HG02759 (cell line): ENCODE data around the gene CNTNAP2.

Experiments used
- ATAC-seq: cut with Tn5 transposase; IDR thresholded peaks from one replicate; pipeline ENCODE4 v1.9.1; 2021; ENCODE audit warnings: mild to moderate bottlenecking, moderate library complexity; ENCODE audit not compliant: unreplicated experiment

CNTNAP2 gene

DNA sequence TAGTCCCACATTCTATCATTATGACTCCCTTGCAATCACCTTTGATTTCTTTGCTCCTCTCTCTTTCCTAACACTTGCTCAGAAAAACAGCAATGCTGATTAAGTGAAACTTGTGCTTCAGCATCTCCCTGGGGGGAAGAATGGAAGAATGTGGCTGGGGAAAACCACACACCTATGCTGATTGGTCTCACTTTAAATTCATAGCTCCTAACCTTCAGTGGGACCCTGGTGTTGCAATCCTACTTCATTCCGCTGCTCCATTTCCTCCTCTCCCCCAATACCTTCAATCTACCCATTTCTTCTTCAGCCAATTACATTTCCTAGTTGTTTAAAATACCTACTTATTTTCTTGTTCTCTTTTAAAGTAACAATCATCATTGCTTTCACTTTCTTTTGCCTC, 1307.3 kb downstream of the CNTNAP2 start:
- ATAC-seq, result no peak

DNA sequence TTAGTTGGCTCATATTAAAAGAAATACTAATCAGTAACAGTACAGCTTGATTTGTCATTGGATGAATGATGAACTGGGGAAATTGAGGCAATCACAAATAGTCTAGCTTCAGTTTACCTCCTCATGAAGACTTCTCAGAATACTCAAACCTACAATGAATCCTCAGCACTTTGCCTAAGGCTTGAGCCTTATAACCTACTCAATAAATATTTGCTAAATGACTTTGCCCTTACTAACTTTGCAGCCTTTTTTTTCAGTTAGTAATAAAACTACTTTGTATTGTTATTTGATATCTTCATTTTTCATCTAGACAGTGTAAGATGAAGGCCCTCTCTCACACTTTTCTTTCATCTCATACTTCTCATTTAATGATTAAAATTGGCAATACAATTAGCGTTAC, 1311.5 kb downstream of the CNTNAP2 start:
- no peak for ATAC-seq

DNA sequence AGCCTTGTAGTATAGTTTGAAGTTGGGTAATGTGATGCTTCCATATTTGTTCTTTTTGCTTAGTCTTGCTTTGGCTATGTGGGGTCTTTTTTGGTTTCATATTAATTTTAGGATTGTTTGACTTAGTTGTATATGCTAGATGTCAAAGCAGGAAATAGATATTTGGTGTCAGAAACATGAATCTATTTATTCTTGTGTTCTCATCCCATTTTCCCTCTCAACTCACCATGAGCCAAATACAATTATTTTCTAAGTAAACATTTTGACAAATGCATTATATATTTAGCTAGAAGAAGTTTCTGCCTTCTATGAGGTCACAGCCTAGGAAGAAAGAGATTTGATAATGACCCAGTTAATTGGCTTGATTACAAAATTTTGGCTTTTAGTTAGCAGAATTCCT, 1313.4 kb downstream of the CNTNAP2 start:
- no peak for ATAC-seq

DNA sequence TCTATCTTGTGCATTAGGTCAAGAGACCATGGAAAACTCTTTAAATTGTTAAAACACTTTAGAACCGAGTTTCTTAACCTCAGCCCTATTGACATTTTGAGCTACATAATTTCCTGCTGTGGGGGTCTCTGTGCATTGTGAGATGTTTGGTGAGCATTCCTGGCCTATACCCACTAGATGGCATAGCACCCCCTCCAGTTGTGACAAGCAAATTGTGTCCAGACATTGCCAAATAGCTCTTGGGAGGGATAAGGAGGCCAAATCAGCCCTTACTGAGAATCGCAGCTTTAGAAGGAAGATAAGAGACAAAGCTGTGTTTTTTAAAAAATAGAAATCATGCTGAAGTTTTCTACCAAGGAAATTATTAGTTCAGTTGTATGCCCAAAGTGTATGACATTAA, 1315.5 kb downstream of the CNTNAP2 start:
- no peak for ATAC-seq

DNA sequence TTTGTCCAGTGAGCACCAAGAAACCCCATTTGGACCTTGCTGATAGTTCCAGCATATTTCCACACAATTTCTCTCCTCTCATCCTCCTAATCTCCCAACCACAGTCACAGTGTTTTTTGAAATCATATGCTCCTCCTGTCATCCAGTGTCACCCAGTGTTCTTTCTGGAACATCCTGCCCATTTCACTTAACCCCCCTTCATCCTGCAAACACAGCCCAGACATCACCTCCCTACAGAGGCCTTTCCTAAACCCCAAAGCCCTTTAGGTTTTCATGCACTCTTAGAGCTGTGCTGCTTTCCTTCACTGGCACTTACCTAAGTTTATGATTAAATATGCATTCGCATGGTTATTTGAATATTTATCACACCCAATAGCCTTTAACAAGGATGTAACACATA, 1316.0 kb downstream of the CNTNAP2 start:
- ATAC-seq, result no peak

DNA sequence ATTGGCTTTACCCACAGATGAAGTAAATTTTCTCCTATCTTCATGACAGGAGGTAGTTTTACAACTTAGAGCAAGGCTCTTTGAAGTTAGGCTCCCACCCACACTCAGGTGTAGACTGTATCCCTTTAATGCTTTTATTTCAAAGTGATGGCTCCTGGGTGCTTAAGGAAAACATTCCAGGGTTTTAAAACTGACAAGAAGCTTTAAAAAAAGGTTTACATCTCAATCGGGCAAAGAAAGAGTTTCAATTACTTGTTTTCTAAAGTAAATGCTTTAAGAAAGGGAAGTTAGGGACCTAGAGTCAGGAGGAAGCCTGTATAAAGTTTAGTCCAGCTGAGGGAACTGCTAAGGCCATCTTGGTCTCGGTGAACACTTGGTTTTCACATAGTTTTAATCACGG, 1320.1 kb downstream of the CNTNAP2 start:
- ATAC-seq, result no peak

DNA sequence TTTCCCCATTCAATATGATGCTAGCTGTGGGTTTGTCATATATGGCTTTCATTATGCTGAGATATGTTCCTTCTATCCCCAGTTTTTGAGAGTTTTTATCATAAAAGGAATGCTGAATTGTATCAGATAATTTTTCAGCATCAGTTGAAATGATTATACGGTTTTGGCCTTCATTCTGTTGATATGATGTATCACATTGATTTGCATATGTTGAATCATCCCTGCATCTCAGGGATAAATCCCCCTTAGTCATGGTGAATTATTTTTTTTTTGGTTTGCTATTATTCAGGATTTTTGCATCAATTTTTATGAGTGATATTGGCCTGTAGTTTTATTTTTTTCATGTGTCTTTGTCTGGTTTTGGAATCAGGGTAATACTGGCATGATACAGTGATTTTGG, 1321.6 kb downstream of the CNTNAP2 start:
- no peak for ATAC-seq

DNA sequence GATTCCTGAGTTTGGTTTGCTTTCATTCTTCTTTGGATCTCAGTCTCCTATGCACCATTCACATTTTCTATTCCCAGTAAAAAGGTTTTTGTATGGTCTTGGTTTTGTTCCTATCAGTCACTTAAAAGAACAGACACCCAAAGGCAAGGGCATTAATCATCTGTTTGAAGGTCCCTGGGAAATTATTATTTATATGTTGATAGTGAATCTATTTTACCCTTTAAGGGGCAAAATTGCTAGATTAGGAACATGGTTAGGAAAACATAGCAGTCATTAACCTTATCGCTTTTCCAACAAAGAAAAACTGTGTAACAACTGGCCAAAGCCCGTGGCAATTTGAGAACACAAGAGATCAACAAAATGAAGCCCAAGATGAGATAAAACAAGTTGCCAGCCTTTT, 1327.3 kb downstream of the CNTNAP2 start:
- ATAC-seq, result no peak

DNA sequence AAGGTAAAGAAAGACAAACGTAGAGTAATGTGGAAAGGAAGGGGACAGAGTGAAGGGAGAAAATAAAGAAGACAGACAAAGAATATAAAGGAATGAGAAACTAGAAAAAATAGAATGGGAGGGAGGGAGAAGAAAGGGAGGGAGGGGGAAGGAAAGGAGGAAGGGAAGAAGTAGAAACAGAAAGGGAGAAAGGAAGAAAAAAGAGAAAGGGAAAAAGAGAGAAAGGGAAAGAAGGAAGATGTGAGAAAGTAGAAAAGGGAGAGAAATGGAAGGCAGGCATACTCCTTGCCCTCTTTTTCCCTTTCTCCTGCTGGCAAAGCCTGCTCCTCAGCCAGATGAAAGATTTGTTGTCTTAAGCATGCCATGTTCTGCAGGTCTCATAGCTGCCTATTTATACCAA, 1336.2 kb downstream of the CNTNAP2 start:
- ATAC-seq, result no peak

DNA sequence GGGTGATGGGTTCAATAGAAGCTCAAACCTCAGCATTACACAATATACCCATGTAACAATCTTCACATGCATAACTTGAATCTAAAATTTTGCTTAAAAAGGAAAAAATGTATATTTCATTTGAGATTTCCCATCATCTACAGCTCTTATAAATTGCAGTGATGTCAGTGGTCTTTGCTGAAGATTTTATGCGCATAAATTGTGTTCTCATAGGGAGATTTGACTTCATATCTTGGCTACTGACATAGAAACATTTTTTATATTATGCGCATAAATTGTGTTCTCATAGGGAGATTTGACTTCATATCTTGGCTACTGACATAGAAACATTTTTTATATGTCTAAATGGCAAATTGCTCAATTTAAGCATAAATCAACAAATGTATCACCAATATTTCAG, 1348.6 kb downstream of the CNTNAP2 start:
- ATAC-seq, result no peak

DNA sequence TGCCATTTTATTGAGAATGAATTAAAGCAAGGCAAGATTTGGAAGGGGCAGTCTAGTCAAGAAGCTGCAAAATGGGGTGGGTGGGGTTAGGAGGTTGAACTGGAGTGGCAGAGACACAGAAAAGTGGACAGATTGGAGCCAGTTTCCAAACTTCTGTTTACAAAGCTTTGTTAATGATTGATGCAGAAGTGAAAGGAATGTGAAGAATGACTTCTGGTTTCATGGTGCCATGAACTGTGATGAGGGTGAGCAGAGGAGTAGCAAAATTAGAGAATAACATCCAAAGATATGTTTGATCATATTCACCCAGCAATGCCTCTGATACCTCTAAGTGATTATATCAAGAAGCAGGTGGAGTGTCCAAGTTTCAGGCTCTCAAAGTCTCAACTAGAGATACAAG, 1356.0 kb downstream of the CNTNAP2 start:
- no peak for ATAC-seq

DNA sequence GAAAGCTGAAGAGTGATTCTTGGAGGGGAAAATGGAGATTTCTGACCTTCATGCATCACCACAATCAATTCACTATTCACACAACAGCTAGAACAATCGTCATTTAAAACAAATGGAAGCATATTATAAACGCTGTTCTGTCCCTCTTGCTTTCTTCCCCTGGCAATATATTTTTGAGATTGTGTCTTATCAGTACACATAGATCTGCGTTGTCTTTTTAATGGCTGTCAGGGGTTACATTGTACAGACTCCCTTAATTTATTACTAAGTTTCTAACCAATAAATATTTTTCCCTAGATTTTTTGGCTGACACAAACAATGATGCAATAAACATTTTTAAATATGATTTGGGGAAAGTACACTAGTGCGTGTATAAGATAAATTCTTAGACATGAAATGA, 1358.3 kb downstream of the CNTNAP2 start:
- ATAC-seq, result no peak

DNA sequence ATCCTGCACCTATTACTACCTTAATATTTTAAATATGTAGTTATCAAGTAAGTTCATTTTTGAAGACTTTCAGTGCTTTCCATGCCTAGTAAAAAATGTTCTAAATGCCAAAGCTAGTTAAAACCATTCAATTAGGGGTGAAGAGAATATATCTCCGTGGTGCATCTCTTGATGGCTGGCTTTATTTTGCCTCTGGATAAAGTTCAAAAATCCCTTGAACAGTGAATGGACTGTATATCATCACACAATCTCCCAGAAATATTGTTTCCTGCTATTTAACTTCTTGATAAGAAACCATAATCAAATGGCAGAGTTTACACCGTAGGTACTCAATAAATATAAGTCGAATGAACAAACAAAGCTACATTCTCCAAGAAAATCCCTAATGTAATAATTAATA, 1360.9 kb downstream of the CNTNAP2 start:
- ATAC-seq, result no peak

DNA sequence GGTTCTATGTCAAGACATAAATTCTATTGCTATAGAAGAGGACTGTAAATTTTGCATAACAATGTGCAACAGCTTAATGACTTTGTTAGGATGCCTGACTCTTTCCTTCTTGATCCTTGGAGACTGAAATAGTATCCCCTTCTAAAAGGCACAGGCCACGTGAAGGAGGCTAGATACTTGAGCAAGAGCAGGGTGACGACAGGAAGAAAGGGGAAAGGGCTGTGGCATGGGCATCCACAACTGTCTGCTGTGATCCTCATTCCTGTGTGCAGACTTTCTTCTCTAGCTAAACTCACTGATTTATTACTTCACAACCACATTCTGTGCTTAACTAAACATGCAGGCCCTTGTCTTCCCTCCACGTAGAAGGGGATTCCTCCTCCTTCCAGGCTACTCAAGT, 1362.2 kb downstream of the CNTNAP2 start:
- ATAC-seq, result no peak

DNA sequence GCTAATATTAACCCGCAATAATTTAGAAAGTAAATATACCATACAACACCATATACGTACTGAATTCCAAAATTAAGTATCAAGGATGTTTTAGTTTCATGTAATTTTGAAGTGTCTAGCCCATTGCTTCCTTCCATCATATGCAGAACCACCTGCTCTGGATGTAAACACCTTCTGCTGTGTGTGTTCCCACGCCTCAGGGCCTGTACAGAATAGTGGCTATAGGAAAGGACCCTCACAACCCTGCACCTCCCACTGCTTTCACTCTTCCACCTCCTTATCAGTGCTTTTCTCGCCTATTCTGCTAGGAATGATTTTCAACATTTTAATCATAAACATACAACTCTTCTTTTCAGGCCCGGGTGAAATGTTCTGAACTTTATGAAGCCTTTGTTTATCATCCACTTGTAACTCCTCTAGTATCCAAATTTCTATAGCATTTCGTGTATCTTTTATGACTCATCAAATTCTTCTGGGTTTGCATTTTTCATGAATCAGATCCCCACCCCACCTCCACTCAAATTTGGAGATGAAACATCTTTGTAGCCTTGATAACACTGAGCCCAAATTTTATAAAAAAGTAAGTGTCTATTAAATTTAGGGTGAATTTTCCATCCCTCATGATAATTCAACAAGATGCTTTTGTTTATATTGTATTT, 1367.2 kb downstream of the CNTNAP2 start:
- no peak for ATAC-seq

DNA sequence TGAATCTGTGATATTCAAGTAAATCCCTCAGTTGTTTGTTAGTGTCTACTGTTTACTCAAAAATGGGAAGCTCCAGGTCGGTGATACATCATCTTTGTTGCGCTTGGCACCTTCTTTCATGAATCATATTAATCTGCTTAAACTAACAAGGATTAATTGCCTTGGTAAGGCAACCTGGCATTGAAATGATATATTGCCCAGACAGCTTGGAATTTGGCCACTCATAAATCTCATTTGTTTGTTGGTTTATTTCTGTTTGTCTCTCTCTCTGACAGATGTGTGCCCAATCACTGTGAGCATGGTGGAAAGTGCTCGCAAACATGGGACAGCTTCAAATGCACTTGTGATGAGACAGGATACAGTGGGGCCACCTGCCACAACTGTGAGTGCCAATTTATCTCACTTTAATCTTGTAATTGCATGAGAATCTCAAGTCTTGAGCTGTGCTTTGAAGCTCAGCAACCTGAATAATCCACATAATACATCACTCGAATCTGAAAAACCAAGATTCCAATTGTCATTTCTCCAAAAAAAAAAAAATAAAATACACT, 1369.1 kb downstream of the CNTNAP2 start:
- ATAC-seq, result no peak

DNA sequence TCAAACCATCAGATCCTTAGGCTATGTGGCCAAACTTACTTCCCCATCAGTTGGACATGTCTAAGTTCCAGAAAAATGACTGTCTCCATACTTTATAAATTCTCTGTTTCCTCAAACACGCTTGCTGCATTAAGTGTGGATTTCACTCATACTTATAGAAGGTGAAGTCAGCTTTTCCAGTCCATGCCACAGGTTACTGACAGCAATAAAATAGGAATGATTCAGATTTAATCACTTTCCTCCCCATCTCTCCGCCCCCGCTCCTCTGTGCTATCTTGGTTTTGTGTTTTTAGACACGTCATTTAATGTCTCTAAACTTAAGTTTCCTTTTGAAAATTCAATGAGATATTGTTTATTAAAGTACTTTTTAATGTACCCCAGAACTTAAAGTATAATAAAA, 1376.0 kb downstream of the CNTNAP2 start:
- ATAC-seq, result no peak

DNA sequence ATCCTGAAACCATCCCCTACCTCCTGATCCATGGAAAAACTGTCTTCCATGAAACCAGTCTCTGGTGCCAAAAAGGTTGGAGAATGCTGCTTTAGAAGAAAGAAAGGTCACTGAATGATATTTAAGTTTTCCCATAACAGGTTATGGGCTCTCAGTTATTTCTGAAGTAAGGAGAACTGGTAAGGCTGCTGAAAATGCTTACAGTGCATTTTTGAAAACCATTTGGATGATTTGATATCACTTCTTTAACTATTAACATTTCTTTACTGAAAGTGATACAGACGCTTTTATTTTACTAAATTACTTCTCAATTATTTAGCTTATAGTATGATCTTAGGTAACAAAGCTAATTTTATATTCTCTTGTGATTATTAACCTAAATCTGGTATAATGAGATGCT, 1379.6 kb downstream of the CNTNAP2 start:
- ATAC-seq, result no peak

DNA sequence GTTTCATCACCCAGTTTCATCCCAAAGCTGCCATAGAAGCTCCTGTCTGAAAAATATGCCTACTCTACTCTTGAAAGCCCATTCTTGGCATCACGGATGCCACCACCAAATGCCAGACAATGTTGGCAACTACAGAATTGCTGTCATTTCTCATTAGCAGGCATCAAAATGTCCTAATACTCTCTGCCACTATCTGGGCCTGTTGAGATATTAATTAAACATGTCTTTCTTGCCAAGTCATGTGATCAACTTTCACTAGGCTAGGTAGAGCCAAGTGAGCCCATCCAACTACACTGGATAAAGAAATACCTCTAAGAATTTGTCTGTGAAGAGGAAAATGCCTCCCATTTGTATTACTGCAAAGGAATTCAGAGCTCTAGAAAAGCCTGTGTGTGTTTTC, 1380.6 kb downstream of the CNTNAP2 start:
- no peak for ATAC-seq

DNA sequence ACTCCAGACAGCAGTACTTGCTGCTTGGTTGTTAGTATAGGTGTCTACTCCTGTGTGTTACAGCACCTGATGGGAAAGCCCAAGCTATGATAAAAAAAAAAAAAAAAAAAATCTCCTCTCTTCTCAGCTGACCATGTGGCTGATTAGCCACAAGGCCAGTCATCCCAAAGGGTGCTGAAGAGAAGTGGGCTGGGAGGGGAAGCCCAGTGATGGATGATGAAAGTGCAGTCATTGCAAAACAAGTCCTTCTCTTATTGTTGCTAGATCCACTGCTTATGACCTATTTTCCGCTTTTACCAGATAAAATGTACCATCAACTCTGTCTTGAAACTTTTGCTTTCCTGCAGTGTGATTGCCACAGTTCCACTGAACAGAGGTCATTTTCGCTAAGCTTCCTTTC, 1381.5 kb downstream of the CNTNAP2 start:
- ATAC-seq, result no peak

DNA sequence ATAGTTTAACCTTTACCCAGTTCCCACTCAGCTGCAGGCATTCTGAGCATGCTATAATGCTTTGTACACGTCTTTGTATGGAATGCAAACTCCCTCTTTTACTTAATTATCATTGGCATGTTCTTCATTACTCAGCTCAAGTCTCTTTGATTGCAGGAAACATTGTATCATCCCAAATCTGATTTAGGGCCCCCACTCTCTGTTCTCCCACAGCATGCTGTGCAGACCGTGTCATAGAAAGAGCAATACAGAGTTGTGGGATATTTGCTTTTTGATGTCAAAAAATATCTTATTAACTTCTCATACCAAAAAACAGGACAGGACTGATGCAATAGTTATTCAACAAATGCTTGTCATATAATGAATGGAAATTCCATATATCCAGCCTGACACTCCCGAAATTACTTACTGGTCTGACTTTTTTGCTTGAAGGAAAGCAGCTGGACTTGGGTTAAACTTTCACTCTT, 1392.5 kb downstream of the CNTNAP2 start:
- no peak for ATAC-seq

DNA sequence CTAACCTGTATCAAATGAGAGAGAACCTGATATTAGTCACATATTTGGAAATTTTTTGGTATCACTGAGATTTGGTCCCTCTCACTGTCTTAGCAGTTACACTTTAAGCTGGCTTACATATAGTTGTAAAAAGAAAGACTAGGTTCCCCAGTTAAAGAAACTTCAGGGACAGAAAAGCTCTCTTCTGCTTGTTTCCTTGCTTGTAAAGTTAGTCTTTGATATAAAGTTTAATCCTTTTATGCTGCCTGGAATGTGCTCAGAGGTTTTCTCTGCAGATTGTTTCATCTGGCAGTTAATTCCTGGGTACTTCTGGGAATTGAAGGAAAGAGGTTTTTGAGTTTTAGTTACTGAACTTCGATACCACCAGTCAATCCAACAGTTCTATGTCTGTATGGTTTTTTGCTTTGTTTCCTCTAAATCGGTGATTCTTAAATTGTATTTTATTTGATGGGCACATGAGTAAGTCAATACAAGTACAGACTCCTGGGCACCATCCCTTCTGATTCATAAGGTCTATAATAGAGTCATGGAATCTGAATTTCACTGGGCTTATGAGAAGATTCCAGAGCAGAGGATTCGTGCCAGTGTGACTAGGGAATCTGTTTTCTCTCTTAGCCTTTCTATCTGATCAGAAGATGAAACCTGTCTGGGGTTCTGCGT, 1393.1 kb downstream of the CNTNAP2 start:
- ATAC-seq, result no peak

DNA sequence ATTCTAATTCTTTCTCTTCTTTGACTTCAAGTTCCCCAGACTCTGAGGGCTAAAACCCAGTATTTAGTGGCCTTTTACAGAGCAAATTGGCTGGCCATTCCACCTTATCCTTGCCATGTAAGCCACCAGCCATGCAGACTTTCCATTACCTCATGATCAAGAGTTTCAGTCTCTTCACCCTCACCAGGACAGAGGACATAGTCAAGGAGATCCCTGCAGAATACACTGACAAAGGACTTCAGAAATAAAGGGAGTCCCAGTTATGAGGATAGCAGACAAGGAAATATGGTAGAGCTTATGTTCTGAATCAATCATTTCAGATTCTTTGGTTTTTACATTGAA, 1393.6 kb downstream of the CNTNAP2 start:
- ATAC-seq, result no peak
